ELF-1 (cell line): Measurements from ENCODE around the gene FOCAD.
A peak's percentile ranks its signal among the peaks of the same experiment; 100 is the strongest.

Experiments used
- DNase-seq: peaks from one replicate; pipeline ENCODE4 v3.0.0-alpha.2; 2016; ENCODE audit warnings: low read depth, low spot score

The FOCAD gene

GRCh38 chr9:21002040-21002439, 318.0 kb downstream of the FOCAD start:
- DNase-seq, result no peak

GRCh38 chr9:21015129-21015815, 331.2 kb downstream of the FOCAD start:
- no peak for DNase-seq

GRCh38 chr9:21015995-21016394, 331.9 kb downstream of the FOCAD start:
- DNase-seq, result no peak

GRCh38 chr9:21016701-21017491, 332.8 kb downstream of the FOCAD start:
- DNase-seq, result no peak

- DNase-seq, result no peak
Measured at GRCh38 chr9:21018177-21018576, 334.1 kb downstream of the FOCAD start.

- DNase-seq, result no peak
Measured at GRCh38 chr9:21023861-21024260, 339.8 kb downstream of the FOCAD start.

GRCh38 chr9:21027295-21027694, 343.2 kb downstream of the FOCAD start:
- DNase-seq, result no peak

GRCh38 chr9:21028466-21028865, 344.4 kb downstream of the FOCAD start:
- DNase-seq, result no peak

- DNase-seq, result no peak
Measured at GRCh38 chr9:21029661-21030060, 345.6 kb downstream of the FOCAD start.

GRCh38 chr9:21030389-21031035, 346.5 kb downstream of the FOCAD start:
- peak; percentile 25 for DNase-seq

- peak; percentile 76 for DNase-seq
Measured at GRCh38 chr9:21031091-21031807, 347.2 kb downstream of the FOCAD start, which contains the start of gene HACD4. Gene HACD4, minus strand, starts transcription at chr9:21031640. Its CDS starts 50 bp downstream, at chr9:21031590.

- DNase-seq, result no peak
Measured at GRCh38 chr9:21031808-21032183, 347.7 kb downstream of the FOCAD start.

GRCh38 chr9:21037278-21037677, 353.2 kb downstream of the FOCAD start:
- DNase-seq, result no peak

GRCh38 chr9:21039302-21039701, 355.2 kb downstream of the FOCAD start:
- no peak for DNase-seq

- DNase-seq, result no peak
Measured at GRCh38 chr9:21042466-21042865, 358.4 kb downstream of the FOCAD start.

- DNase-seq, result no peak
Measured at GRCh38 chr9:21043841-21044240, 359.8 kb downstream of the FOCAD start.
